Hepatocyte (in vitro differentiated cells): ENCODE measurements around the gene GP5. TPM values are rescaled to one million over a fixed set of nuclear protein-coding genes. Genes with fewer than 3 reads are reported as not detected.

Experiments
- DNase-seq: peaks from one replicate; pipeline ENCODE4 v3.0.0-alpha.2; 2016; ENCODE audit warnings: low spot score
- H2AFZ ChIP-seq: fragments of 200-600 bp; sonication (generic); 2 replicates; pipeline ENCODE4 v1.6.0; 2016; ENCODE audit warnings: antibody characterized with exemption, mild to moderate bottlenecking
- H3K27ac ChIP-seq: fragments of 200-600 bp; sonication (generic); 2 replicates; pipeline ENCODE4 v1.5.1; 2016; ENCODE audit warnings: mild to moderate bottlenecking
- H3K27me3 ChIP-seq: fragments of 200-600 bp; sonication (generic); 2 replicates; pipeline ENCODE4 v1.6.1; 2016
- H3K36me3 ChIP-seq: fragments of 200-600 bp; sonication (generic); replicated peaks from 2 replicates; pipeline ENCODE4 v1.5.1; 2016; ENCODE audit warnings: low read depth; ENCODE audit not compliant: insufficient read depth
- H3K4me1 ChIP-seq: fragments of 200-600 bp; sonication (generic); 2 replicates; pipeline ENCODE4 v1.5.1; 2016; ENCODE audit warnings: mild to moderate bottlenecking, moderate library complexity; ENCODE audit not compliant: insufficient read depth
- H3K4me2 ChIP-seq: fragments of 200-600 bp; sonication (generic); 2 replicates; pipeline ENCODE4 v1.6.0; 2016
- H3K4me3 ChIP-seq: fragments of 200-600 bp; sonication (generic); 2 replicates; pipeline ENCODE4 v1.5.1; 2016; ENCODE audit warnings: mild to moderate bottlenecking
- H3K79me2 ChIP-seq: fragments of 200-600 bp; sonication (generic); 2 replicates; pipeline ENCODE4 v1.6.0; 2017; ENCODE audit warnings: mild to moderate bottlenecking
- H3K9me2 ChIP-seq: fragments of 200-600 bp; sonication (generic); replicated peaks from 2 replicates; pipeline ENCODE4 v1.6.0; 2017; ENCODE audit warnings: mild to moderate bottlenecking; ENCODE audit not compliant: insufficient read depth
- H3K9me3 ChIP-seq: fragments of 200-600 bp; sonication (generic); 2 replicates; pipeline ENCODE4 v1.5.1; 2016; ENCODE audit warnings: low read depth, mild to moderate bottlenecking
- H4K20me1 ChIP-seq: fragments of 200-600 bp; sonication (generic); 2 replicates; pipeline ENCODE4 v1.6.0; 2016; ENCODE audit warnings: mild to moderate bottlenecking; ENCODE audit not compliant: insufficient read depth, poor library complexity, severe bottlenecking
- CTCF ChIP-seq: fragments of 200-600 bp; sonication (generic); IDR thresholded peaks from 2 replicates; pipeline ENCODE4 v1.5.1; 2016; ENCODE audit warnings: antibody characterized with exemption, mild to moderate bottlenecking; ENCODE audit not compliant: poor library complexity
- EZH2 ChIP-seq: fragments of 200-600 bp; sonication (generic); IDR thresholded peaks from 2 replicates; pipeline ENCODE4 v1.6.1; 2016; ENCODE audit warnings: antibody characterized with exemption, mild to moderate bottlenecking, borderline replicate concordance
- EZH2phosphoT487 ChIP-seq: fragments of 200-600 bp; sonication (generic); IDR thresholded peaks from one replicate; pipeline ENCODE4 v1.6.1; 2018; ENCODE audit warnings: antibody characterized with exemption, mild to moderate bottlenecking, low read depth, moderate library complexity; ENCODE audit not compliant: unreplicated experiment, severe bottlenecking
- WGBS: methylation state at CpG from one replicate; pipeline ENCODE4 v1.1.6; 2016; ENCODE audit warnings: low lambda C conversion rate; ENCODE audit errors: missing lambda C conversion rate; 5-methylcytosine and 5-hydroxymethylcytosine counted together
- polyA plus RNA-seq: library from polyadenylated mRNA; unstranded; fragments of >200 nt; fragmentation: Nextera tagmentation; extraction: Ambion mirVana; gene quantifications from 2 replicates; pipeline ENCODE4 v1.2.1, GENCODE V29; 2016
- total RNA-seq: library from RNA; depleted of rRNA; stranded (reverse); fragments of >200 nt; gene quantifications from 2 replicates; pipeline ENCODE4 v1.2.3, GENCODE V29; 2014

GP5 gene
- total and polyA plus RNA-seq, 2 experiments from 2014 or later: 0.27 TPM; not detected in 1

- Histone ChIP-seq H3K4me2 (no peak overlapping the region), H3K27me3 (no peaks in the 10 kb centered on the region), H3K4me1 (peaks cover 2% of the 10 kb centered on the region), H3K9me3 (no peaks in the 10 kb centered on the region), H2AFZ (no peak overlapping the region), H3K79me2 (no peaks in the 10 kb centered on the region), H3K4me3 (no peak overlapping the region), H3K36me3 (no peaks in the 10 kb centered on the region), H3K9me2 (no peaks in the 10 kb centered on the region), H3K27ac (no peak overlapping the region), H4K20me1 (no peaks in the 10 kb centered on the region)
- no peak for DNase-seq
- no peak for TF ChIP-seq CTCF
- TF ChIP-seq EZH2phosphoT487: no peak
- TF ChIP-seq EZH2: no peak
- WGBS: 69% methylated on average over 11 of the region's 11 CpGs
These were observed 41.4 kb downstream of the GP5 start for GRCh38 chr3:194357681-194358080.

- Histone ChIP-seq H3K36me3 (no peaks in the 10 kb centered on the region), H3K27ac (no peak overlapping the region), H3K9me2 (no peaks in the 10 kb centered on the region), H4K20me1 (no peaks in the 10 kb centered on the region), H3K27me3 (no peaks in the 10 kb centered on the region), H3K9me3 (no peaks in the 10 kb centered on the region), H3K4me1 (peaks cover 2% of the 10 kb centered on the region), H3K79me2 (no peaks in the 10 kb centered on the region), H3K4me3 (no peak overlapping the region), H3K4me2 (no peak overlapping the region), H2AFZ (no peak overlapping the region)
- no peak for TF ChIP-seq CTCF
- no peak for TF ChIP-seq EZH2phosphoT487
- TF ChIP-seq EZH2: no peak
- 85% methylated on average over 7 of the region's 7 CpGs for WGBS
- no peak for DNase-seq
These were observed 43.7 kb downstream of the GP5 start for GRCh38 chr3:194355379-194355778.

GRCh38 chr3:194354315-194354714, 44.8 kb downstream of the GP5 start:
- Histone ChIP-seq H3K9me2 (no peaks in the 10 kb centered on the region), H3K4me2 (no peak overlapping the region), H3K27ac (no peak overlapping the region), H3K4me1 (peaks cover 2% of the 10 kb centered on the region), H4K20me1 (no peaks in the 10 kb centered on the region), H3K36me3 (no peaks in the 10 kb centered on the region), H2AFZ (no peak overlapping the region), H3K27me3 (no peaks in the 10 kb centered on the region), H3K9me3 (no peaks in the 10 kb centered on the region), H3K4me3 (no peak overlapping the region), H3K79me2 (no peaks in the 10 kb centered on the region)
- WGBS: 76% methylated on average over 2 of the region's 2 CpGs
- no peak for DNase-seq
- no peak for TF ChIP-seq EZH2phosphoT487
- no peak for TF ChIP-seq CTCF
- no peak for TF ChIP-seq EZH2
